HG03460 (cell line): Measurements from ENCODE around the gene FBXO28.
"Not testable (repeated sequence)": the region's sequence is repeated elsewhere in the genome, so short reads cannot be mapped to it uniquely, and the experiment has no call there.

Source experiments
- ATAC-seq: cut with Tn5 transposase; IDR thresholded peaks from one replicate; pipeline ENCODE4 v1.9.1; 2021; ENCODE audit not compliant: unreplicated experiment

The FBXO28 gene

DNA sequence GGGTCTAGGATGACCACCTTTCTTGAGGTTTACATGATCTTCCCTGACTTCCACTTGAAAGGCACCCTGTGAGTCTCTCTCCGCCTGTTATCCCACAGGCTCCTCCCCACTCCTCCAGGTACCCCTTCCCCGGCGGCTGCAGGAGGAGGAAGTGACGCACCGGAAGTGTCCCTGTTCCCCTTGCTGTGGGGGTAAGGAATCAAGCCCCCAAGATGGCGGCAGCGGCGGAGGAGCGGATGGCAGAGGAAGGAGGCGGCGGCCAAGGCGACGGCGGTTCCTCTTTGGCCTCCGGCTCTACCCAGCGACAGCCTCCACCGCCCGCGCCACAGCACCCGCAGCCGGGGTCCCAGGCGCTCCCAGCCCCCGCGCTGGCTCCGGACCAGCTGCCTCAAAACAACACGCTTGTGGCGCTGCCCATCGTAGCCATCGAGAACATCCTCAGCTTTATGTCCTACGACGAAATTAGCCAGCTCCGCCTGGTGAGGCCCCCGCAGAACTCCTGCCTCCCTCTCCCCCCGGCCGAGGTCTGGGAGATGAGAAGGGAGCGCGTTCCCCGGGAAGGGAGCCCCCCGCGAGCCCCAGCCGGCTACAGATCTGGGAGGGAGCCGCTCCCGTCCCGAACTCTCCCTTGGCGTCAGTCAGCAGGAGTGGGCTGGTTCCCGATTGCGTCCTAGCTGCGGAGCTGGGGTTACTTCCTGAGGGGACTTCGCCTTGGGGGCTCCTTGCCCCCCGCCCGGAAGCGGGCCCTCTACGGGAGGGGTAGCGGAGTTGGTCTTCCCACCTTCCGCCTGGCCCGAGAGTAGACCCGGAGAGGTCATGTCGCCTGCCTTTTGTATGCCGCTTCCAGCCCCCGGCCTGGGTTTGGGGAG, at the start of gene FBXO28:
TSS of gene FBXO28 (plus strand) at position 194 of the 869 bp plus-strand sequence. CDS start at position 213, 19 bp downstream.
- peak; percentile 99 for ATAC-seq

DNA sequence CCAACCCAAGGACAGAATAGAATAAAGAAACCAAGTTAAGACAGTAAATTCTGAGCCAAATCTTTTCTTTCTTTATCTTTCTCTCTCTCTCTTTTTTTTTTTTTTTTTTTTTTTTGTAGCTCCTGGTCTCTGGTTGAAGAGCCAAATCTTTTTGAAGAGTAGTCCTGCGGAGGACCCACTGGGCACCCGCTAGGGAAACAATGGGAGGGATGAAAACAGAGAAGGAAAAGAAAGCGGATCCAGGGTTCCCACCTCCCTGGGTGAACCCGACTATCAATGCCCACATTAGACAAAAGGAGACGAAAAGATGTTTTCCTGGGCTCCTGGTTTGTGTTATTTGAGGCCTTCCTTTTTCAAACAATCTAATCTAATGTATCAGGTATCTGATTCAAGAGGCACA, 49.8 kb upstream of the FBXO28 start:
- ATAC-seq: no peak

GRCh38 chr1:224065455-224065854, 48.5 kb upstream of the FBXO28 start:
- ATAC-seq: no peak

- ATAC-seq: no peak
Measured at GRCh38 chr1:224067207-224067606, 46.7 kb upstream of the FBXO28 start.

- ATAC-seq: no peak
Measured at GRCh38 chr1:224067621-224068457, 46.1 kb upstream of the FBXO28 start.

DNA sequence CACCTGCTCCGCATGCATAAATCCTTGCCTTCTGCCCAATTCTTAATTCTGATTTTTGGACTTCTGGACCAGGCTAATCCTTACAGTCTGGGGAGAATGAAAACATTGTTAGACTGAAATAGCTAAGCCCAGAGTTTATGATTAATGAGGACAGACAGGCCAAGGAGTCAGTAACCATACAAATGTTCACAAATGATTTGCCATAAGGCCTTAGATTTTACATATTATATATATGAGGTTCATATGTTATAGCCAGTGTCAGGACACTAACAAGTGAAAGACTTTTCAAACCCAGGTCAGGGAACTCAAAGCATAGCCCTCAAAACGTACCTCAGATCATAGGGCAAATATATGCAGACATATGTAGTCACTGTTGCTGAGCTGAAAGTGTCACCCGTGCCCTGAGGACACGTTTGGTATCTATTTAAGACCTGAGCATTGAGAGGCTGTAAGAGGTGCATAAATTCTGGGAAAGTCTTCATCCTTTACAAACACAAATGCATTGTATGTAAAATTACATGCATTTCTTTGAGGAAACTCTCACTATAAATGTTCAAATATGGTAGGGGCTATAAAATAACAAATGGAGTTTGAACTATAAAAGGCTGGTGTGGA, 45.3 kb upstream of the FBXO28 start:
- ATAC-seq: no peak

DNA sequence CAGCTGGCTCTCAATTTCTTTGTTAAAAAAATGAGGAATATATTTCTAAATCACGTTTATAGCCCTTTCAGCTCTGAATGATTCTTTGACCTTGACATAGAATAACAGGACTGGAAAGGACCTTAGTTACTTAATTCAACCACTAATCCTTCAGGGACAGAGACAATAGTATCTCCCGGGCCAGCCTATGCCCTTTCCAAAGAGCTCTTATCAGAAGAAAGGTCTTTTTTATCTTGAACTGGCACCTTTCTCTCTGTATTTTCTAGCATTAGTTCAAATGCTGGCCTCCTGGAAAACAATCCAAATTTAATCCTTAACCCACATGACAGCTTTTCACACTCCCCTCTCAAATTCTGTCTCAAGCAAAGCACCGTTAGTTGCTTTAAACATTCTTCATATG, 44.8 kb upstream of the FBXO28 start:
- no peak for ATAC-seq

DNA sequence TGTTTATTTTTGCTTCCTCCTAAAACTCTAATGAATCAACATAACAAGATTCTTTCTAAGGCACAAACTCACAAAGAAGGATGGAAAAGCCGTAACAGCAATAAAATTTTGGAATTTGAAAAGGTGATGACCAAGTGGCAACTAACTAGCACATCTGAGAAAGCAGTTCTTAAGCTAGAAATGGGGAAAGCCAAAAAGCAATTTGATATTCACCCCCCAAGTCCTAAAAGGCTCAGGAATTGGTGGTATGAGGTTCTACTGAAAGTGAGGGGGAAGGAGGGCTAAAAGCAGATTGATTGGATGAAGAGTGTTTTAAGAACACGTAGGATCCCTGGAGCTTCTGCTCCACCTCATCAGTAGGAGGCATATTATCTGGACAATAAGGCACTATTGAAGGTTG, 43.4 kb upstream of the FBXO28 start:
- ATAC-seq: no peak

GRCh38 chr1:224076407-224076806, 37.5 kb upstream of the FBXO28 start:
- no peak for ATAC-seq

DNA sequence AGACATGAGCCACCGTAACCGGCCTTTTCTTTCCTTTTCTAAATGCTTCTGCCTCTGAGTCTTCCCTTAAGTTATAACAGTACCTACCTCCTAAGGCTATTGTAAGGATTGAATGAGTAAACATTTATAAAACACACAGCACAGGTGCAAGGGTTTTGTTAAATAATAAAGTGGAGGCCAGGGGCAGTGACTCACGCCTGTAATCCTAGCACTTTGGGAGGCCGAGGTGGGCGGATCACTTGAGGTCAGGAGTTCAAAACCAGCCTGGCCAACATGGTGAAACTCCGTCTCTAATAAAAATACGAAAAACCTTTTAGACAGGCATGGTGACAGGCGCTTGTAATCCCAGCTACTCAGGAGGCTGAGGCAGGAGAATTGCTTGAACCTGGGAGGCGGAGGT, 34.3 kb upstream of the FBXO28 start:
- ATAC-seq: not testable (repeated sequence)

GRCh38 chr1:224080115-224080774, 33.7 kb upstream of the FBXO28 start:
- ATAC-seq: no peak

DNA sequence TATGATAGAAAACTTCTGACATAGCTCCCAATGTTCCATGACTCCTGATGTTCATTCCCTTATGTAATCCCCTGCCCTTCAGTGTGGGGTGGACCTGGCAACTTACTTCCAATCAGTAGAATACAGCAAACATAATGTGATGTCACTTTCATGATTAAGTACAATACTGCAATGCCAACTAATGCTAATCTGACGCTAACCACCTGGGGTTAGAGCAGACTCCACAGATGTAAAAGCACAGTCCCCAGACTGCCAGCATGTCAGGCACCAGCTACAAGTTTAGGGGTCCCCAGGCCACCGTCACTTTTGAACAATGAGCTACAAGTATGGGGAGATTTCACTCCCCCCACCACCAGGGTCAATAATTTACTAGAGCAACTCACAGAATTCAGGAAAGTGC, 32.3 kb upstream of the FBXO28 start:
- no peak for ATAC-seq

GRCh38 chr1:224082146-224082545, 31.8 kb upstream of the FBXO28 start:
- ATAC-seq: no peak

DNA sequence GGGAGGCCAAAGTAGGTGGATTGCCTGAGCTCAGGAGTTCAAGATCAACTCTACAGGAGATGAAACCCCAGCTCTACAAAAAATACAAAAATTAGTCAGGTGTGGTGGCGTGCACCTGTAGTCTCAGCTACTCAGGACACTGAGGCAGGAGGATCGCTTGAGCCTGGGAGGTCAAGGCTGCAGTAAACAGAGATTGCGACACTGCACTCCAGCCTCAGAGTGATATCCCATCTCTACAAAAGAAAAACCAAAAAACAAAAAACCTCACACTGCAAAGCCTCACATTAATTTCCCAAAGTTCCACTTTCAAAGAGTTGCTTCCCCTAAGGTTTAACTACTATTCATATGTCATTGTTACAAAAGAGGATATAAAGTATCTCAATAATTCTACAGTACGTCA, 29.0 kb upstream of the FBXO28 start:
- no peak for ATAC-seq

DNA sequence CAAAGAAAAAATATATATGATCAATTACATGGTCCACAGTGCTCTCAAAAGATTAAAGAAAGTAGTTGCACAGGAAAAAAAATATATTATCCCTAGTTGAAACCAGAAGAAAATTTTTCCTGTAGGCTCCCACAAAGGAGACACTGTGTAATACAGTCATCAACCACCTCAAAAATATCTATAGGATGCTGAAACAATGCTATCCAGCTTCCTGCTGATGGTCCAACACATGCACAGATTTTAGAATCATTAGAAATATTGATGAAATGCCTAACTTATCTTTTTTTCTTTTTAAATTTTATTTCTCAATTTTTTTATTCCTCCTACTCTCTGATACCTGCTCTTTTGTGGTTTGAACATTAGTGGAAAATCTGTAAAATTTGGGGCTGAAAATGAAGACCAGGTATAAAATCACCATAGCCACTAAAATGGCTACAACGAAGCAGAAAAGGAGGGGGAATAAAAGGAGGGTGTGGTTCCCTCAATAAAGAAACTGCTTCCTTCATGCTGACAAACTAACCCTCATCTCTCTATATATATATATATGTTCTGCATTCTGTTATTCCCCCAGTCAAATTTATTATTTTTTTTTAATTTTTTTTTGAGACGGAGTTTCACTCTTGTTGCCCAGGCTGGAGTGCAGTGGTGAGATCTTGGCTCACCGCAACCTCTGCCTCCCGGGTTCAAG, 28.3 kb upstream of the FBXO28 start:
- ATAC-seq: no peak

- no peak for ATAC-seq
Measured at GRCh38 chr1:224087286-224087794, 26.6 kb upstream of the FBXO28 start.

DNA sequence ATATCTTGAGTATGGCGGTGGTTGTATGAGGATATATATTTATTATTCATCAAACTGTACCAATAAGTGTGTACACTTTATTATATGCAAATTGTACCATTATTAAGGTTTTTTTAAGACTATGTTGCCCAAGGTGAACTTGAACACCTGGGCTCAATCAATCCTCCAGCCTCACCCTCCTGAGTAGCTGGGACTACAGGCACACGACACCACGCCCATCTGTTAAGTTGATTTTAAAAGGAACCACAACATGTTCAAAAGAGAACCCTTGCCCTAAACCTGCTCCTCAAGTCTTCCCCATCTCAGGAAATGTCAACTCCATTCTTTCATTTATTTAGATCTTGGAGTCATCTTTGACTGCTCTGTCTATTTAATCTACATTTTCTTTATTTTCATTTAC, 24.3 kb upstream of the FBXO28 start:
- no peak for ATAC-seq

GRCh38 chr1:224090116-224090515, 23.8 kb upstream of the FBXO28 start:
- ATAC-seq: no peak

DNA sequence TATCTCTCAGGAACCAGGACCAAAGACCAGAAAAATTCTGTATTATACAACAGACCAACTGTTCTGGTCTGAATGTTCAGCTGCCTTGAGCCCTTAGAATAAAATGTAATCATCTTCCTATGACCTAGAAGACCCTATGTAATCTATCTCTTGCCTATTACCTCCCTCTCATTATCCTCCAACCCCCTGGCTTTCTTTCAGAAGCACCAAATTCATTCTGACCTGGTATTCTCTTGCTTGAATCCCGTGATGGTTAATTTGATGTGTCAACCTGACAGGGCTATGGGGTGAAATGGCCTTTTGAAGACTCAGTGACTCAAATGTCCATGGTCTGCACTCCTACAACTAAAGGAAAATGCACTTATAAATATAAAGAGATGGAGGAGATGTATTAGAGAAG, 21.8 kb upstream of the FBXO28 start:
- no peak for ATAC-seq

GRCh38 chr1:224092601-224093000, 21.3 kb upstream of the FBXO28 start:
- no peak for ATAC-seq
